ENCODE measurements around the gene TNKS2. TPM values are rescaled to one million over a fixed set of nuclear protein-coding genes. Genes with fewer than 3 reads are reported as not detected.

The TNKS2 gene
- total and polyA plus RNA-seq, 2 of the 13 experiments (the other 11 are each of a cell fraction or from before 2014, with no cell fraction given): 15.2 to 19.4 TPM

GRCh38 chr10:91804126-91804510 is 5.9 kb downstream of the TNKS2 start (continued):
- no peak for TF ChIP-seq HDAC1 (CRISPR knock-in tag; IDR thresholded peaks at IDR 0.05)
- TF ChIP-seq ARID2 (CRISPR knock-in tag; IDR thresholded peaks at IDR 0.05; ENCODE audit: borderline replicate concordance): no peak
- peak; percentile 64; the same call in 1 of the 2 replicates for TF ChIP-seq ZNF761 (CRISPR knock-in tag; conservative IDR thresholded peaks at IDR 0.05)
- TF ChIP-seq, protein P1, sequence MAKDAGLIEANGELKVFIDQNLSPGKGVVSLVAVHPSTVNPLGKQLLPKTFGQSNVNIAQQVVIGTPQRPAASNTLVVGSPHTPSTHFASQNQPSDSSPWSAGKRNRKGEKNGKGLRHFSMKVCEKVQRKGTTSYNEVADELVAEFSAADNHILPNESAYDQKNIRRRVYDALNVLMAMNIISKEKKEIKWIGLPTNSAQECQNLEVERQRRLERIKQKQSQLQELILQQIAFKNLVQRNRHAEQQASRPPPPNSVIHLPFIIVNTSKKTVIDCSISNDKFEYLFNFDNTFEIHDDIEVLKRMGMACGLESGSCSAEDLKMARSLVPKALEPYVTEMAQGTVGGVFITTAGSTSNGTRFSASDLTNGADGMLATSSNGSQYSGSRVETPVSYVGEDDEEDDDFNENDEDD (CRISPR knock-in tag; IDR thresholded peaks at IDR 0.05; ENCODE audit: borderline replicate concordance): no peak
- TF ChIP-seq TCF7L2 (IDR thresholded peaks at IDR 0.05; ENCODE audit: low read depth, low read length): no peak
- no peak for TF ChIP-seq CREB1 (IDR thresholded peaks at IDR 0.05)
- TF ChIP-seq CREB1 (CRISPR knock-in tag; IDR thresholded peaks at IDR 0.05): 0 out of 2 replicates have a peak, but pooled peaks have one; percentile 26
- peak; percentile 47; the same call in 1 of the 2 replicates for TF ChIP-seq CREM (IDR thresholded peaks at IDR 0.05)
- TF ChIP-seq CREM (CRISPR knock-in tag; IDR thresholded peaks at IDR 0.05): no peak
- peak; percentile 54; the same call in 1 of the 2 replicates for TF ChIP-seq SOX13 (IDR thresholded peaks at IDR 0.05)
- TF ChIP-seq SOX13 (CRISPR knock-in tag; conservative IDR thresholded peaks at IDR 0.05 in 1 of 2, IDR thresholded peaks at IDR 0.05 in 1 of 2): peak in 1 of 2 experiments; percentile 93; a peak in 2 of 4 replicates
- TF ChIP-seq FOXP1 (IDR thresholded peaks at IDR 0.05): 0 out of 2 replicates have a peak, but pooled peaks have one; percentile 61
- TF ChIP-seq FOXP1 (CRISPR knock-in tag; IDR thresholded peaks at IDR 0.05): peak; percentile 86
- TF ChIP-seq ETV6 (CRISPR knock-in tag; conservative IDR thresholded peaks at IDR 0.05): no peak
- TF ChIP-seq MTA1 (CRISPR knock-in tag; IDR thresholded peaks at IDR 0.05; ENCODE audit: borderline replicate concordance): no peak
- TF ChIP-seq PAWR (CRISPR knock-in tag; IDR thresholded peaks at IDR 0.05; ENCODE audit: borderline replicate concordance): no peak
- TF ChIP-seq TBX3 (IDR thresholded peaks at IDR 0.05; ENCODE audit: borderline replicate concordance): peak; percentile 30; the same call in 1 of the 2 replicates
- no peak for TF ChIP-seq ATF7-NPFF (CRISPR knock-in tag; IDR thresholded peaks at IDR 0.05; ENCODE audit: low read depth)
- peak; percentile 53; the same call in 1 of the 2 replicates for TF ChIP-seq HMG20A (CRISPR knock-in tag; IDR thresholded peaks at IDR 0.05; ENCODE audit: borderline replicate concordance)
- TF ChIP-seq ZNF792 (CRISPR knock-in tag; IDR thresholded peaks at IDR 0.05): no peak
- no peak for TF ChIP-seq MXD3 (CRISPR knock-in tag; IDR thresholded peaks at IDR 0.05)
- no peak for TF ChIP-seq MYC (CRISPR knock-in tag; IDR thresholded peaks at IDR 0.05; ENCODE audit: borderline replicate concordance)
- TF ChIP-seq, protein P2, sequence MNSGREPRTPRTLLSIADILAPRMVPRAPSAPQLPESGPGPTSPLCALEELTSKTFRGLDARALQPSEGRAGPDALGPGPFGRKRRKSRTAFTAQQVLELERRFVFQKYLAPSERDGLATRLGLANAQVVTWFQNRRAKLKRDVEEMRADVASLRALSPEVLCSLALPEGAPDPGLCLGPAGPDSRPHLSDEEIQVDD (CRISPR knock-in tag; IDR thresholded peaks at IDR 0.05; ENCODE audit: borderline replicate concordance): no peak
- TF ChIP-seq TOE1 (CRISPR knock-in tag; IDR thresholded peaks at IDR 0.05): no peak
- no peak for TF ChIP-seq NPAS2 (CRISPR knock-in tag; IDR thresholded peaks at IDR 0.05; ENCODE audit: borderline replicate concordance)
- TF ChIP-seq, protein P3, sequence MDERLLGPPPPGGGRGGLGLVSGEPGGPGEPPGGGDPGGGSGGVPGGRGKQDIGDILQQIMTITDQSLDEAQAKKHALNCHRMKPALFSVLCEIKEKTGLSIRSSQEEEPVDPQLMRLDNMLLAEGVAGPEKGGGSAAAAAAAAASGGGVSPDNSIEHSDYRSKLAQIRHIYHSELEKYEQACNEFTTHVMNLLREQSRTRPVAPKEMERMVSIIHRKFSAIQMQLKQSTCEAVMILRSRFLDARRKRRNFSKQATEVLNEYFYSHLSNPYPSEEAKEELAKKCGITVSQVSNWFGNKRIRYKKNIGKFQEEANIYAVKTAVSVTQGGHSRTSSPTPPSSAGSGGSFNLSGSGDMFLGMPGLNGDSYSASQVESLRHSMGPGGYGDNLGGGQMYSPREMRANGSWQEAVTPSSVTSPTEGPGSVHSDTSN (CRISPR knock-in tag; IDR thresholded peaks at IDR 0.05): no peak
- TF ChIP-seq ZNF891 (CRISPR knock-in tag; IDR thresholded peaks at IDR 0.05): no peak
- no peak for TF ChIP-seq KDM4B (CRISPR knock-in tag; IDR thresholded peaks at IDR 0.05)
- no peak for TF ChIP-seq ZNF484 (CRISPR knock-in tag; IDR thresholded peaks at IDR 0.05; ENCODE audit: borderline replicate concordance, low read depth)
- TF ChIP-seq ZNF788 (CRISPR knock-in tag; IDR thresholded peaks at IDR 0.05; ENCODE audit: borderline replicate concordance): no peak
- no peak for TF ChIP-seq GATA4 (IDR thresholded peaks at IDR 0.05; ENCODE audit: borderline replicate concordance, low read depth)
- no peak for TF ChIP-seq KDM5B (CRISPR knock-in tag; IDR thresholded peaks at IDR 0.05; ENCODE audit: borderline replicate concordance)
